Effector CD4-positive, alpha-beta T cell (primary cell): ENCODE results near the gene IL37.
A peak's percentile ranks its signal among the peaks of the same experiment; 100 is the strongest.
"Not testable (repeated sequence)": the region's sequence is repeated elsewhere in the genome, so short reads cannot be mapped to it uniquely, and the experiment has no call there.

Experiments used
- DNase-seq: peaks from one replicate; pipeline ENCODE4 v3.0.0-alpha.2; 2020

IL37 gene

DNA sequence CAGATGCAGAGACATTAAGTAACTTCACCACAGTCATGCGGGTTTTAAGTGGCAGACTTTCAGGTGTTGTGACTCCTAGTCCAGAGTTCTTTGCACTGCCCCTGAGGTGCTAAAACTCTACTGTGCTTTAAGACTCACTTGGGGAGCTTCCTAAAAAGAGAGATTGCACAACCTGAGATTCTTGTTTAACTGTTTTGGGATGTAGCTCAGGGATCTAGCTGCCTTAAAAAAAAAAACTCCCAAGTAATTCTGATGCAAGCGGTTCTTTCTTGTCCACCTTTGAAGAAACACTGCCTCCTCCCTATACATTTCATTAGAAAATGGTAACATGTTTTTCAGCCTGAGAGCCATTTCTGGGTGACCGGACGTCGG lies 13.0 kb downstream of the IL37 start:
- no peak for DNase-seq

DNA sequence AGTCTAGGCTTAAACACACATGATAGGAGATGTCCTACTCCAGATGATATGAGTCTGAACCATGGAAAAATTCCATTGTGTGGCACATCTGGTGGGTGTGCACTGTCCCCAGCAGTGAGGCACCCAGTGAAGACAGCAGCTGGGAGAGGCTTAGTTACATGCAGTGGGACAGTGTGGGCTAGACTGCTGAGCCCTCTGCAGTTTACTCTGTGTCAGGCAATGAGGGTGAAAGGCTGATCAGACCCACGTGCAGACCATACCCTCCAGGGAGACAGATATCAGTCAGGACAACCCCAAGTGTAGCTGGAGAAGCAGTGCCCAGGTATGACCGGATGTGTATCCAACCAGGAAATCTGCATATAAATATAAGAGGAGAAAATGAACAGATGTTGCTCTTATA lies 13.4 kb downstream of the IL37 start:
- no peak for DNase-seq

DNA sequence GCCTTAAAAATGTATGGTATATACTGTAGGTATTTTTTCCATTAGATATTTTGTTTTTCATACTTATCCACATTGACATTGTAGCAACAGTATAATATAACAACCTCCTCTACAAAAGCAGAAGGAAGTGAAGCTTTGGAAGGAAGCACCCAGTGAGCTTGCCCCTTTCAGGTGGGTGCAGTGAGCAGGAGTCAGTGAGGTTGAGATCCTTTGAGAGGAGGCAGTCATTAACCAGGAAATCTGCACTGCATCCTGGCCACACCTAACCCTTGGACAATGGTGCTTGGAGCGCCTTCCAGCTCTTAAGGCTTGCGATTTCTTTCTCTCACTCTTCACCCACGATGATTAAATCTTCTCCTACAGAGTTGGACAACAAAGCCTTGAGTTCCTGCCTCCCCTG lies 13.9 kb downstream of the IL37 start:
- no peak for DNase-seq

DNA sequence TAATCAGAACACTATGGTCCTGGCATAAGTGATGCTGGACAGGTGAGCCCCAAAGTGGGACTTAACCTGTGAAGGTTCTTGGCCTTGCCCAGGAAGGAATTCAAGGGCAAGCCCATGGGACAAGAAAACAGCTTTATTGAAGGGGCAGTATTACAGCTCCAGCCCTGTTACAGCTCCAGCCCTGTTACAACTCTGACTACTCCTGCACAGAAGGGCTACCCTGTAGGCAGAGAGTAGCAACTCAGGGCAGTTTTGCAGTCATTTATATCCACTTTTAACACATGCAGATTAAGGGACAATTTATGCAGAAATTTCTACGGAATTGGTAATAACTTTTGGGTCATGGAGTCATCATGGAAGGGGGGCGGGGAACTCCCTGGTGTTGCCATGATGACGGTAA lies 15.7 kb downstream of the IL37 start:
- no peak for DNase-seq

DNA sequence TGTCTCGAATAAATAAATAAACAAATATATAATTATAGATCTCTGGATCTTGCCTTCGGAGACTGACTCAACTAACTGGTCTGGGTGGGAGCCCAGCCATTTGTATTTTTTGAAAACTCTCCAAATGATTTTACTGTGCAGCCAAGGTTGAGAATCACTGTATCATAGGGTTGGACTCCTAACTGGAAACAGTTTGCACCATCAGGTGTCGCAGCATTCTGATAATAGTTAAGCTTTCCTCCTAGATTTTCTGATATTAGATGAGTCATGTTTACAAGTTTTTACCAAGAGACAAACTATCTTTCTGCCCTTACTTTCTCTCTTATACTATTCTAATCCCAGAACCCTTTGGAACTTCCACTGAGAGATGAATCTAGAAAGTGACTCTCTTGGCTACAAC lies 16.8 kb downstream of the IL37 start:
- DNase-seq, result no peak

DNA sequence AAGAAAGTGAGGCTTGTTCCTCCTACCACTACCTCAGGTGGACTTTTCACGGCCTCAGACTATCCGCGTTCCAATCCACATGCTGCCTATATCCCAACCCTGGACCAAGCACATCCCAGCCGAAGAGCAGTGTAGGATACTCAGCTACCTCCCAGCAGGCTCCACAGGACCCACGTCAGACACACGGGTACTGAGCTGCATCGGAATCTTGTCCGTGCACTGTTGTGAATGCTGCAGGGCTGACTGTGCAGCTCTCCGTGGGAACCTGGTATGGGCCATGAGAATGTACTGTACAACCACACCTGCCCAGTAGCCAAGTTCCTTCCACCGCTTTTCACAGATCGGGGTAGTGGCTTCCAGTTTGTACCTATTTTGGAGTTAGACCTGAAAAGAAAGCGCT lies 22.3 kb downstream of the IL37 start:
- no peak for DNase-seq

DNA sequence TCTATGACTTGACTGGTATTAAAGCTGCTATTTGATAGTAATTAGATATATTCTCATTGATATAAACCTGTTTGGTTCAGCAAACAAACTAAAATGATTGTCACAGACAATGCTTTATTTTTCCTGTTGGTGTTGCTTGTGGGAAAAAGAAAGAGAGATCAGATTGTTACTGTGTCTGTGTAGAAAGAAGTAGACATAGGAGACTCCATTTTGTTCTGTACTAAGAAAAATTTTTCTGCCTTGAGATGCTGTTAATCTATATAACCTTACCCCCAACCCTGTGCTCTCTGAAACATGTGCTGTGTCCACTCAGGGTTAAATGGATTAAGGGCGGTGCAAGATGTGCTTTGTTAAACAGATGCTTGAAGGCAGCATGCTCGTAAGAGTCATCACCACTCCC lies 23.2 kb downstream of the IL37 start:
- DNase-seq, result not testable (repeated sequence)

DNA sequence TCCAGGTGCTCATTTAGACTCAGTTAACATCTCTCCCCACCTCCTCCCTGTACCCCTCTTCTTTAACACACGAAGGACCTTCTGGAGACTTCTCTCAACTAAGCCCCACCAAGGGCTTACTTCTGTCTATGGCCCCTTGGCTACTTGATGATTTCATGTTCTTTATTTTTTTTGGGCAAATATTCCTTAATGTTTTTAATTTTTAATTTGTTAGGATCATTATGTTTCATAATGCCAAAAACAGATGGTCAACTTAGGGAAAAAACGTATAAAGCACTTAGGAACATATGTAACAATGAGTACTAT lies 25.9 kb downstream of the IL37 start:
- DNase-seq, result no peak

DNA sequence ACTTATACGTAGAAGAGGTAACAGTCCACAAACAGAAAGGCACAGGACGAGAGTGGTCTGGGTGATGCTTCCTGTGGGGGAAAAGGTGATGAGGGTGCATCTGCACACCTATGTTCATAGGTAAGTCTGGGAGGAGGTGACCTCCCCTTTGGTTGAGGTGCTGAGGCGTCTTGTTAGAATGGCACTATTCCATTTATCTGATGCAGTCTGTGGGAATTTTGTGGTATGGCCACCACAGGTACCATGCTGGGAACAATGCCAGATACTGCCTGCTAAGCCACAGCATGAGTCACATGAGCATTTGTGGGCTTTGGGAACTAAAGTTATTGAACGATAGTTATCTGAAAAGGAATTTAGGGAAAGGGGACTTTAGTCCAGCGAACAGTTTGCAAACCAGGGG lies 27.9 kb downstream of the IL37 start:
- DNase-seq, result no peak

DNA sequence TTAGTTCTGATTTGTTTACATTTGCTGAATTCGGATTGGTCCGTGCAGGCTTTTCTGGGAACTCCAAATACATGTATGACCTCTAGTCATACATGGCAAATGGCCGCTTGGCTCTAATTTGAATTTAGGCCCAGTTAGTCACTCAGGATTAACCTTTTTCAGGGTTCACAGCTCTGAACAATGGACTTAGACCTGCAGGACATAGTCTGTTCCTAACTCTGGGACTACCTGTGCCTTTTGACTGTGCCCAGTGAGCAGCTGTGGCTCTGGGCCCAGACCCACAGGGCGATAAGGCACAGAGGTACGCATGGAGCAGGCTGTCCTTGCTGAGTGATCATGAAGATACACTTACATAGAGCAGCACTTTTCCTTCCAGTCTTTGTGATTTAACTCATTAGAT lies 28.5 kb downstream of the IL37 start:
- DNase-seq, result no peak

DNA sequence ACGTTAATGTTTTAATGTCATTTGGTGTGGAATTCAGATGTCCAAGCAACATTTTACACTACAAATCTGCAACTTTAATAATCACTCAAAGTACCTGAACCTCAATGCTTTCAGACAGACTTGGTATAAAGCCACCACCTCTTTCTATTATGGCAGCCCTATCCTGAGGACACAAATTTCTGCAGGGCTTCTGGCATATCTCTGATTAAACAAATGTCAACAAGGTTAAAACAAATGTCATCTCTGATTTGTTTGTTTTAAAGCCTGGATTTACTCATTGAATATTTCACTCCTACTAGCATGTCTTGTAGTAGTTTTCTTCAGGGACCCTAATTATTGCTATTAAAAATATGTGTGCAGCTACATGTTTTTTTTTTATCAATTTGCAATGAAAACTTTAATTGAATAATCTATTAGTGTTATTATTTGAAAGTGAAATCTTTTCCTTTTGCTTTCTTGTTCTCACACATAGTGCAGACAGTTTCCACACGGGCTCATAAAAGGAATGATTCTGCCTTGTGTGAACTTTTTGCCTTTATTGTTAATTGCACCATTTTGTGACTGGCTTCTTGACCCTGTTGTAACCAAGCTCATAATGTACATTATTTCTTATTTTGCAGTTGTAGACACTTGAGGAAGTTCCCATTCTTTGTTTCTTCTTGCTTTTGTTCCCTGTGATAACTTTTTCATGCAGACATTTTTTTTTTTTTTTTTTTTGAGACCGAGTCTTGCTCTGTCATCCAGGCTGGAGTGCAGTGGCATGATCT lies 30.1 kb downstream of the IL37 start:
- no peak for DNase-seq

DNA sequence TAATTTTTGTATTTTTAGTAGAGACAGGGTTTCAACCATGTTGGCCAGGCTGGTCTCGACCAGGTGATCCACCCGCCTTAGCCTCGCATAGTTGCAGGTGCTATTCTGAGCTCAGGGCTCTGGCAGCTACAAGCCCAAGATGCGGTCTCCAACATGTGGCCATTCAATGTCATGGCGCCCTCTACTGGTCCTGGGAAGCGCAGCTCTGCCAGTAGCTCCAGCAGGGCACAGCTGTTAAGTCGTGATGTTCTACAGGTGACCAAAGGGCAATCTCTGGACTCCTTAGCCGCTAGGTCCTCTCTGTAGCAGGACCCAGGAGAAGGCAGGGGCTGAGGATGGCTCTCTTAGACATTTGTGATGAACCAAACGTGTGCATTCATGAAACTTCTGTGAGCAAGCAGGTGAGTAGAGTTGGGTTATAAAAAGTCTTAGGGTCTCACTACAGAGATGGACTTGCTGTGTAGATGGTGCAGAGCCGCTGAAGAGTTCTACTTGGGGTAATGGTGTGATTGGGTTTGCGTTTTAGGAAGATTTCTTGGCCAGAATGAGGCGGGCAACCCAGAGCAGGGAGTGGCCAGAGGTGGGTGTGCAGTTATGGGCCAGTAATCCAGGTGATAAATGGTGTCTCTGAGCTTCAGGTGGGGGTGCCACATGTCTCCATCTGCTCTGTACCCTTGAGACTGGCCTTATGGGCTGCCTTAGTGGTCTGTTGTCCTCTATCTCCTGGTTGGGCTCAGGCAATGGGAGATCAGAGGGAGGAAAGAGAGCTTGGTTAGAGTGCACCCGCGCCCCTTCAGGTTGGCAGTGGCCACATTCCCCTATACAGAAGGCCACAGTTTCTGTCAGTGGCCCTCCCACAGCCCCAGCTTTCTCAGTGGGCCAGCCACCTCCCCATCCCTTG lies 31.0 kb downstream of the IL37 start:
- peak; percentile 34 for DNase-seq

DNA sequence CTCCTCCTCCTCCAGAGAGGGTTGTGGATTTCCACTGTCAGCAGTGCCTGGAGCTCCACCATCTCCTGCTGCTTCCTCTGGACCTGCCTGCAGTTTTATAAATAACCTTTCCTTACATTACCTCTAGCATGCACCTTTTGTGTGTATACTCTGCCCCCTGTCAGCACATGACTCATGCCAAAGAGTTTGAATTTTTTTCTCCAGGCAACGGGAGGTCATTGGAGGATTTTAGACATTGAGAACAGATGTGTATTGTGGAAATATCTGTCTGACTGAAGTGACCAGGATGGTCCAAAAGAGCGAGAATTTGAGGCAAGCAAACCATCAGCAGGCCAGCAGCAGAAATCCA lies 31.7 kb downstream of the IL37 start:
- DNase-seq, result no peak

DNA sequence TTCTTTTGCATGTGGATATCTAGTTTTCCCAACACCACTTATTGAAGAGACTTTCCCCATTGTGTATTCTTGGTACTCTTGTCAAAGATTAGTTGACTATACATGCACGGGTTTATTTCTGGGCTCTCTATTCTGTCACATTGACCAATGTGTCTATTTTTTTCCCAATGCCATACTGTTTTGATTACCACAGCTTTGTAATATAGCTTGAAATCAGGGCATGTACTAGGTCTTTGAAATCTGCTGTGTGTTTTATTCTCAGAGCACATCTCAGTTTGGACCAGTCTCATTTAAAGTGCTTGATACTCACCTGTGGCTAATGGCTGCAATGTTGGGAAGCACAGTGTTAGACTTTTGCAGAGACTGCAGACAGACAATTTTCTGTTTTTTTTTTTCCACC lies 34.0 kb downstream of the IL37 start:
- no peak for DNase-seq

DNA sequence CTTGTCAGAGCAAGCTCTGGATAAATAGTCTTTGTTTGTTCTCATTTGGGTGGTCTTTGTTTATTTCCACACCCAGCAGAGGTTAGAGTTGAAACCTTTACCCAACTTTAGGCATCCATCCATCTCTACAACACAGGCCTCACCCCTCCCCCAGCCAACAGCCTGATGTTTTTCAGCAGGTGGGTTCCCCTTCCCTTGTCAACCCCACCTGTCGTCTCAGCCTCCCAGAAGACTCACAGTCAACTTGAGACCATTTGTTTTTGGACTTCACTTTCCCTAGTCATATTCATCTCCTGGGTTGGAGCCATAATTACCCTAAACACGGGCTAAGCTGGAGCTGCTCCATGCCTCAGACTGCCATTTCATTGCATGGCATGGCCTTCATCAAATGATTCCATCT lies 35.1 kb downstream of the IL37 start:
- no peak for DNase-seq

DNA sequence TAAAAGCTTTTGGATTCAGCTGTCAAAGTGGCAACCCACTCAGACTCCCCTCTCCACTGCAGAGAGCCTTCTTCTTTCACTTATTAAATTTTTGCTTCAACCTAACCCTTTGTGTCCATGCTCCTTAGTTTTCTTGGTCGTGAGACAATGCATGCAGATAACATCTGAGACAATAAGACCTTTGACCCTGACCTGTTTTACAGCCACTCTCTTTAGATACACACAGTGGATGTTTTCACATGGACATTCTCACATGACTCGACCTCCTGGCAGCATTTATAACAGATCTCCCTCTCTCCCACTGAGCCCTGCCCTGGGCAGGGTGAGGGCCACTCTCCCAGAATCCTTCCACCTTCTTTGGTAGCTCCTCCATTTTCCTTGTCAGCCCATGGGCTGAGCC lies 36.4 kb downstream of the IL37 start:
- DNase-seq, result no peak

DNA sequence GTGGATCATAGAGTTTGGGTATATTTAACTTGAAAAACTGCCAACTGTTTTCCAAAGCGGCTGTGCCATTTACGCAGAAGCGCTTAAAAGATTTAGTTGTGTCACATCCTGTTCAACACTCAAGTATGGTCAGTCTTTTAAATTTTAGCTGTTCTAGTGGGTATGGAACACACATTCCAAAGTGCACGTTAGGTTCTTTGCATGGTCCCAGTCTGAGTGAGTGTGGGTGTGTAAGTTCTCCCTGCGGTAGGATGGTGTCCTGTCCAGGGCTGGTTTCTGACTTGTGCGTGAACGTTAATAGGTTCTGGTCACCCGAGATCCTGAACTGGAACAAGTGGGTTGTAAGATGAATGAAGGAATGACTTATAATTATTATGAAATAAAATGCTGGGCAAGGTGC lies 38.5 kb downstream of the IL37 start:
- DNase-seq, result no peak

DNA sequence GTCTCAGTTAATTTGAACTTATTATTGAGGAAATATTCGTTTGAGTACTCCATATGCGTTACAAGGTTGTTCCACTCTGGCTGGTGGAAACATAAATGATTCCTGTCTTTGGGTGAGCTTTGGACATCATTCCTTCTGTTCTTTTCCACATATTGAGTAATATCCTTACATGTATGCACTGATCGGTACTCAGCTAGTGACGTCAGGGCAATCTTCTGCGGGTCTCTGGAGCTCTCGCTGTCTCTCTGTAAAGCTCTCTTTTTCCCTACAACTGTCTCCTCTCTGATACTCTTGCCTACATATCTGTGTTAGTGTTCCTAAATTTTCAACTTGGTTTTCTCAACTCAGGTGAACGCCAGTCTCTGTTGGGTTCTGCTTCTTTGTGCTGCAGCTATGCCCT lies 43.4 kb downstream of the IL37 start:
- DNase-seq, result no peak

DNA sequence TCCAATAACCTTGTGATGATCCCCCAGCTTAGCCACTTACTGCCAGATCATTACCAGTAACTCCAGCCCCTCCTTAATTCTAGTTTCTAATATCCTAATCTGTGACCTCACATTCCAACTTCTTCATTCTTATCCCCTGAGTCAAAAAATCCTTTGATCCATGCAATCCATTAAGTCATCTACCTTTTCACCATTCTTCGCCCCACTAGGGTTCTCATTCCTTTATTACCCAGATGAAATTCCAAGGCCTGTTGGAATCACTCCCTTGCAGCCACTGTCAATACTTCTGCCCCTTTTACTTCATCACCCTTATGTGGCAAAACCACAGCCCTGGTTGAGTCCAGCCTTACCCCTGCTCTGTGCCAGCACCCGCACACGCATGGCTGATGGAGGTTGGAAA lies 46.5 kb downstream of the IL37 start:
- DNase-seq, result no peak

DNA sequence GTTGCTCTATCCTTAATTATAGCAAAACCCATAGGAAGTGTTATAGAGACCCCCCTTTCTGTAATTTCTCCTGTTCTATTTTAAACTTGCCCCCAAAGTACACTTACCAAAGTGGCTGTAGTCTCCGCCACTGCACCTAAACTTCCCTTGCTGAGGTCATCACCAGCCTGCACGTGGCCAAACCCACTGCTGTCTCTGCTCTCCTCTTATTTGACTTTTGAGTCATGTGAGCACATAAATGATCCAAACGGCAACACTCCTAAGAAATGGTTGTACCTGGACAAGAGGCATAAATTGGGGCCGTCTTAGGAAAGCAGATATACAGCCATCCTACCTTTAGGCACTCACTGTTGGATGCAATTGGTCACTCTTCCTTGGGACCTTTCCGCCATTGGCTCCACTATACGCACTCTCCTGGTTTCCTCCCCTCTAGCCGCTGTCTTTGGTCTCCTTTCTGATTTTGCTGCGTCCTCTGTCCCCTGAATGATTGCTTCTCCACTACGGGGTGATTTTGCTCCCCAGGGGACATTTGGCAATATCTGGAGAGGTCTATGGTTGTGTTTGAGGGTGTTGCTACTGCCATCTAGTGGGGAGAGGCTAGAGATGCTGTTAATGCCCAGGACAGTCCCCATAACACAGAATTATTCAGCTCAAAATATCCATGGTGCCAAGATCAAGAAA lies 47.6 kb downstream of the IL37 start:
- DNase-seq, result peak; percentile 12

DNA sequence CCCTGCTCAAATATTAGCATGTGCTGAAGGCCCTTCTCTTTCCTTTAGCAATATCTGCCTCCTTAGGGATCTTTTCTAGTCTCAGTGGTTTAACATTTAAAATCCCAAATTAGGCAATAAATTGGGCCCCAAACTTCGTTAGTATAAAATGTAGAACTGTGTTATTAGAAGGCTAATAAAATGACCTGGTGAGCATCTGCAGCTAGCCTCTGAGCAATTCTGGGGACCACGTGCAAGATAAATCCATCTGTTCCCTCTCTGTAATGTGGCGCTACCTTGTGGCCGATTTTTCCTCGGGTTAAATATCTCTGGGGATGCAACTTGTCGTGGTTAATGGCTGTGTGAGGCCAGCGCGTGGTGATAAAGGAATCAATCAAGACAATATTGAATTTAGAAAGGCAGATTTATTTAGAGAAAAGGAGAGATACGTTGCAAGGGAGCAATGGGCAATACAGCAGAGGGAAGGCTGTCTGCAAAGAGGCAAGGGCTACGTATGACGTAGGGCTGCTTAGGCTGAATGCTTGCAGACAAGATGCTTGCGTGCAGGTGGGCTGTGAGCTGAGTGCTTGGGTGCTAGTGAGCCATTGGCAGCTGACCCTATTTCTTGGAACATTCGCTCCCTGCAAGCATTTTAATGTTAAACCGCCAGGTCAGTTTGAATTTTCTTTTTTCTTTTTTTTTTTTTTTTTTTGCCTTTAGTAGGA lies 48.3 kb downstream of the IL37 start:
- no peak for DNase-seq

DNA sequence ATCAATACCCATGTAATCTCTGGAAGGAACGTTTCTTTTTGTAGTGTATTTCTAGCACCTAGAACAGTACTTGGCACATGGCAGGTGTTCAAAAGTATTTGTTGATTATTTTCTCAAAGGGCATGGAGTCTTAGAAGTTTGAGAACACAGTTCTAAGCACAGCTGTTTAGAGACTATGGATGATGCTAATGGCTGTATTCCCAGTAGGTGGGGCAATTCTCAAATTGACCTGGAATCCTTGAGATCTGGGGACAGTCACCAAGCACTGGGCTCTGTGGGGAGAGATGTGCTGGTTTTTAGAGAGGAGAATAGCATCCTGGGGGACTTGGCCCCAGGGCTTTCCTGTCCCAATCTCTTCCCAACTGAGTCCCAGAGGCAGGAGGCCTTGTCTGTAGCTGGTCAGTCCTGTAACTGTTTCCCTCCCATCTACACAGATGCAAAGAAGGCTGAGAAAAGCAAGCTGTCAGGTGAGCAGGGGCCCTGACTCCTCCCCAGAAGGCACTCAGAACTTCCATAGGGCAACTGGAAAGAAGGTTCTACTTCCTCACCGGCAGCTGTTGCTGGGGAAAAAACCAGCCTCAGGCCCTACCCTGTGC lies 49.4 kb downstream of the IL37 start:
- DNase-seq, result no peak
